ENCODE measurements around the gene NOP10.

The NOP10 gene

GRCh38 chr15:34361278-34361677, 18.3 kb upstream of the NOP10 start:
- Histone ChIP-seq H3K14ac (ENCODE audit: low read length) (no peak overlapping the region), H3K4me3 (ENCODE audit: low read depth, low read length) (no peak overlapping the region), H4K91ac (ENCODE audit: low read depth, low read length) (no peak overlapping the region), H2BK12ac (ENCODE audit: low read length) (peak overlapping the region; percentile 10), H3K4me1 (ENCODE audit: control insufficient read depth in 1 of 2, insufficient read depth in 2 of 2, low read length in 2 of 2) (peaks cover 17 to 21% of the 10 kb centered on the region in 2 experiments), H3K27me3 (ENCODE audit: insufficient read depth, low read length) (no peaks in the 10 kb centered on the region), H2BK5ac (ENCODE audit: low read depth, low read length, poor library complexity) (no peak overlapping the region), H2AFZ (ENCODE audit: insufficient read depth, low read length, poor library complexity) (no peak overlapping the region), H3K36me3 (ENCODE audit: control insufficient read depth in 1 of 2, insufficient read depth in 2 of 2, low read length in 2 of 2) (peaks cover 32 to 53% of the 10 kb centered on the region in 2 experiments), H3K23ac (ENCODE audit: low read length) (no peak overlapping the region), H4K8ac (ENCODE audit: low read depth, low read length) (no peak overlapping the region), H3K4me2 (ENCODE audit: low read length) (no peak overlapping the region), H2BK120ac (ENCODE audit: insufficient read depth, low read length, poor library complexity) (no peak overlapping the region), H3K18ac (ENCODE audit: low read length) (no peak overlapping the region), H4K12ac (ENCODE audit: low read depth, low read length) (no peak overlapping the region), H3K9me3 (ENCODE audit: insufficient read depth, low read depth, low read length) (no peaks in the 10 kb centered on the region), H3K79me1 (ENCODE audit: low read length) (peaks cover 3% of the 10 kb centered on the region), H3K79me2 (ENCODE audit: control insufficient read depth, insufficient read depth, low read length, poor library complexity) (no peaks in the 10 kb centered on the region), H3K4ac (ENCODE audit: low read depth, low read length) (no peak overlapping the region), H3K9ac (ENCODE audit: low read length) (no peak overlapping the region), H2AK5ac (ENCODE audit: low read length) (no peak overlapping the region), H3K27ac (ENCODE audit: low read depth, low read length) (no peak overlapping the region)
- no CpG with 5 or more reads among the region's 7 CpGs for WGBS (ENCODE audit: extremely low coverage, insufficient coverage, insufficient read length)
- DNase-seq = no peak

DNA sequence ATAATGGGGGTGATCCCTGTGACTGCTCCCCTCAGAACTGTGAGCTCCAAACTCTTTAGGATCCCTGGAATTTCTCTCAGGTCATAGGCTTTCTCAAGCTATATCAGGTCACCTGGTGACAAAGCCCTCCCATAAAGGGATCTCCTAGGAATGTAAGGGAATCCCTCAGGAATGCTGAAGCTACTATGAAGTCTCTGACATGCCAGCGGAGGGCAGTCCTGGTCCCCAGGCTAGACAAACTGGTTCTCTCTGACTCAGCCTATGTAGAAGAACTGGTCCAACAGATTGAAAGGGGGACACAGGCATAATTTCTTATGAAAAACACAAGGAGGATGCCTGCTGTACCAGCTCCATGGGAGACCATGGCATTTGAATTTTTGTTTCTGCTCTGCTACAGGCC, 17.4 kb upstream of the NOP10 start:
- no peak overlapping the region for H3K23ac ChIP-seq (ENCODE audit: low read length)
- H2BK5ac ChIP-seq (ENCODE audit: low read depth, low read length, poor library complexity) = no peak overlapping the region
- H4K91ac ChIP-seq (ENCODE audit: low read depth, low read length) = peak overlapping the region; percentile 33
- H3K79me2 ChIP-seq (ENCODE audit: control insufficient read depth, insufficient read depth, low read length, poor library complexity) = no peaks in the 10 kb centered on the region
- H3K4me3 ChIP-seq (ENCODE audit: low read depth, low read length) = no peak overlapping the region
- H2BK12ac ChIP-seq (ENCODE audit: low read length) = no peak overlapping the region
- no peak overlapping the region for H2AFZ ChIP-seq (ENCODE audit: insufficient read depth, low read length, poor library complexity)
- DNase-seq = peak; percentile 95 to 97
- H3K4ac ChIP-seq (ENCODE audit: low read depth, low read length) = no peak overlapping the region
- H3K4me2 ChIP-seq (ENCODE audit: low read length) = peak overlapping the region; percentile 22
- no peaks in the 10 kb centered on the region for H3K27me3 ChIP-seq (ENCODE audit: insufficient read depth, low read length)
- H3K36me3 ChIP-seq (ENCODE audit: control insufficient read depth in 1 of 2, insufficient read depth in 2 of 2, low read length in 2 of 2) = peaks cover 32 to 57% of the 10 kb centered on the region in 2 experiments
- H3K4me1 ChIP-seq (ENCODE audit: control insufficient read depth in 1 of 2, insufficient read depth in 2 of 2, low read length in 2 of 2) = peaks cover 13% of the 10 kb centered on the region in 2 experiments
- H2BK120ac ChIP-seq (ENCODE audit: insufficient read depth, low read length, poor library complexity) = no peak overlapping the region
- H2AK5ac ChIP-seq (ENCODE audit: low read length) = no peak overlapping the region
- H3K79me1 ChIP-seq (ENCODE audit: low read length) = peaks cover 3% of the 10 kb centered on the region
- no peak overlapping the region for H3K27ac ChIP-seq (ENCODE audit: low read depth, low read length)
- H3K9ac ChIP-seq (ENCODE audit: low read length) = no peak overlapping the region
- H3K18ac ChIP-seq (ENCODE audit: low read length) = peak overlapping the region; percentile 18
- H3K9me3 ChIP-seq (ENCODE audit: insufficient read depth, low read depth, low read length) = no peaks in the 10 kb centered on the region
- WGBS (ENCODE audit: extremely low coverage, insufficient coverage, insufficient read length) = no CpG with 5 or more reads among the region's 1 CpG
- no peak overlapping the region for H3K14ac ChIP-seq (ENCODE audit: low read length)
- H4K12ac ChIP-seq (ENCODE audit: low read depth, low read length) = no peak overlapping the region
- no peak overlapping the region for H4K8ac ChIP-seq (ENCODE audit: low read depth, low read length)

GRCh38 chr15:34359416-34359815, 16.5 kb upstream of the NOP10 start:
- no peak overlapping the region for H3K23ac ChIP-seq (ENCODE audit: low read length)
- WGBS (ENCODE audit: extremely low coverage, insufficient coverage, insufficient read length) = no CpG with 5 or more reads among the region's 3 CpGs
- H3K79me1 ChIP-seq (ENCODE audit: low read length) = peaks cover 3% of the 10 kb centered on the region
- H3K36me3 ChIP-seq (ENCODE audit: control insufficient read depth in 1 of 2, insufficient read depth in 2 of 2, low read length in 2 of 2) = peaks cover 32 to 60% of the 10 kb centered on the region in 2 experiments
- no peak for DNase-seq
- H2BK12ac ChIP-seq (ENCODE audit: low read length) = no peak overlapping the region
- H3K9me3 ChIP-seq (ENCODE audit: insufficient read depth, low read depth, low read length) = no peaks in the 10 kb centered on the region
- no peak overlapping the region for H3K4me2 ChIP-seq (ENCODE audit: low read length)
- H3K9ac ChIP-seq (ENCODE audit: low read length) = peak overlapping the region; percentile 21
- no peak overlapping the region for H3K14ac ChIP-seq (ENCODE audit: low read length)
- no peak overlapping the region for H4K12ac ChIP-seq (ENCODE audit: low read depth, low read length)
- H3K4me3 ChIP-seq (ENCODE audit: low read depth, low read length) = no peak overlapping the region
- H2BK5ac ChIP-seq (ENCODE audit: low read depth, low read length, poor library complexity) = no peak overlapping the region
- peaks cover 11% of the 10 kb centered on the region in 2 experiments for H3K4me1 ChIP-seq (ENCODE audit: control insufficient read depth in 1 of 2, insufficient read depth in 2 of 2, low read length in 2 of 2)
- no peak overlapping the region for H3K27ac ChIP-seq (ENCODE audit: low read depth, low read length)
- H4K8ac ChIP-seq (ENCODE audit: low read depth, low read length) = no peak overlapping the region
- H3K4ac ChIP-seq (ENCODE audit: low read depth, low read length) = no peak overlapping the region
- no peaks in the 10 kb centered on the region for H3K27me3 ChIP-seq (ENCODE audit: insufficient read depth, low read length)
- no peak overlapping the region for H4K91ac ChIP-seq (ENCODE audit: low read depth, low read length)
- no peak overlapping the region for H2BK120ac ChIP-seq (ENCODE audit: insufficient read depth, low read length, poor library complexity)
- H2AFZ ChIP-seq (ENCODE audit: insufficient read depth, low read length, poor library complexity) = no peak overlapping the region
- no peak overlapping the region for H3K18ac ChIP-seq (ENCODE audit: low read length)
- H2AK5ac ChIP-seq (ENCODE audit: low read length) = no peak overlapping the region
- H3K79me2 ChIP-seq (ENCODE audit: control insufficient read depth, insufficient read depth, low read length, poor library complexity) = no peaks in the 10 kb centered on the region

- DNase-seq = no peak
- Histone ChIP-seq H2AFZ (ENCODE audit: insufficient read depth, low read length, poor library complexity) (no peak overlapping the region), H3K36me3 (ENCODE audit: control insufficient read depth in 1 of 2, insufficient read depth in 2 of 2, low read length in 2 of 2) (peaks cover 30 to 57% of the 10 kb centered on the region in 2 experiments), H3K4me2 (ENCODE audit: low read length) (no peak overlapping the region), H4K8ac (ENCODE audit: low read depth, low read length) (no peak overlapping the region), H3K4me3 (ENCODE audit: low read depth, low read length) (no peak overlapping the region), H2BK5ac (ENCODE audit: low read depth, low read length, poor library complexity) (no peak overlapping the region), H3K27me3 (ENCODE audit: insufficient read depth, low read length) (no peaks in the 10 kb centered on the region), H3K4me1 (ENCODE audit: control insufficient read depth in 1 of 2, insufficient read depth in 2 of 2, low read length in 2 of 2) (peaks cover 11% of the 10 kb centered on the region in 2 experiments), H3K9me3 (ENCODE audit: insufficient read depth, low read depth, low read length) (no peaks in the 10 kb centered on the region), H3K27ac (ENCODE audit: low read depth, low read length) (no peak overlapping the region), H2BK12ac (ENCODE audit: low read length) (no peak overlapping the region), H3K9ac (ENCODE audit: low read length) (no peak overlapping the region), H4K12ac (ENCODE audit: low read depth, low read length) (no peak overlapping the region), H3K18ac (ENCODE audit: low read length) (no peak overlapping the region), H2AK5ac (ENCODE audit: low read length) (no peak overlapping the region), H3K14ac (ENCODE audit: low read length) (no peak overlapping the region), H4K91ac (ENCODE audit: low read depth, low read length) (no peak overlapping the region), H3K23ac (ENCODE audit: low read length) (no peak overlapping the region), H3K4ac (ENCODE audit: low read depth, low read length) (no peak overlapping the region), H3K79me1 (ENCODE audit: low read length) (peaks cover 3% of the 10 kb centered on the region), H2BK120ac (ENCODE audit: insufficient read depth, low read length, poor library complexity) (no peak overlapping the region), H3K79me2 (ENCODE audit: control insufficient read depth, insufficient read depth, low read length, poor library complexity) (no peaks in the 10 kb centered on the region)
- WGBS (ENCODE audit: extremely low coverage, insufficient coverage, insufficient read length) = no CpG with 5 or more reads among the region's 4 CpGs
These were observed 16.0 kb upstream of the NOP10 start for GRCh38 chr15:34358948-34359347.
